GM23338 (cell line): ENCODE results near the gene CACTIN. TPM values are rescaled to one million over a fixed set of nuclear protein-coding genes. Genes with fewer than 3 reads are reported as not detected.

Source experiments
- ATAC-seq: fragments of 200-7000 bp; cut with Tn5 transposase; 3 replicates; pipeline ENCODE4 v1.9.1; 2020
- DNase-seq: peaks from one replicate; pipeline ENCODE4 v3.0.0-alpha.2; 2015; ENCODE audit warnings: low spot score
- H2AFZ ChIP-seq: fragments of 200-600 bp; sonication (generic); 2 replicates; pipeline ENCODE4 v1.8.0; 2016; ENCODE audit warnings: antibody characterized with exemption, mild to moderate bottlenecking, moderate library complexity
- H3F3A ChIP-seq: fragments of 200-600 bp; sonication (generic); replicated peaks from 2 replicates; pipeline ENCODE4 v1.8.0; 2017; ENCODE audit warnings: antibody characterized with exemption, mixed run types, low read depth
- H3K27ac ChIP-seq: fragments of 200-600 bp; sonication (generic); 2 replicates; pipeline ENCODE4 v1.6.1; 2016; ENCODE audit warnings: low read depth
- H3K27me3 ChIP-seq: fragments of 200-600 bp; sonication (generic); 2 replicates; pipeline ENCODE4 v1.8.0; 2016; ENCODE audit warnings: mild to moderate bottlenecking, mixed run types, moderate library complexity; ENCODE audit not compliant: insufficient read depth
- H3K36me3 ChIP-seq: fragments of 200-600 bp; sonication (generic); 2 replicates; pipeline ENCODE4 v1.8.0; 2016; ENCODE audit warnings: mild to moderate bottlenecking; ENCODE audit not compliant: insufficient read depth
- H3K4me1 ChIP-seq: fragments of 200-600 bp; sonication (generic); 2 replicates; pipeline ENCODE4 v1.8.0; 2016; ENCODE audit warnings: mild to moderate bottlenecking, moderate library complexity; ENCODE audit not compliant: insufficient read depth
- H3K4me2 ChIP-seq: fragments of 200-600 bp; sonication (generic); 2 replicates; pipeline ENCODE4 v1.7.1; 2017; ENCODE audit warnings: mixed run types
- H3K4me3 ChIP-seq: fragments of 200-600 bp; sonication (generic); 2 replicates; pipeline ENCODE4 v1.6.1; 2016; ENCODE audit warnings: mixed run types
- H3K79me2 ChIP-seq: fragments of 200-600 bp; sonication (generic); replicated peaks from 2 replicates; pipeline ENCODE4 v1.8.0; 2017; ENCODE audit warnings: mild to moderate bottlenecking; ENCODE audit not compliant: insufficient read depth
- H3K9me2 ChIP-seq: fragments of 200-600 bp; sonication (generic); 2 replicates; pipeline ENCODE4 v1.8.0; 2017; ENCODE audit not compliant: insufficient read depth
- H4K20me1 ChIP-seq: fragments of 200-600 bp; sonication (generic); replicated peaks from 2 replicates; pipeline ENCODE4 v1.8.0; 2017; ENCODE audit warnings: mild to moderate bottlenecking; ENCODE audit not compliant: insufficient read depth
- H3K27ac Mint-ChIP-seq: 2 replicates; pipeline ENCODE4 v1.8.0; 2020; ENCODE audit warnings: inconsistent platforms, mild to moderate bottlenecking, moderate library complexity, mixed read lengths
- H3K27me3 Mint-ChIP-seq: 3 replicates; pipeline ENCODE4 v1.8.0; 2022; ENCODE audit warnings: low read depth, mild to moderate bottlenecking, moderate library complexity, mixed read lengths, inconsistent platforms; ENCODE audit not compliant: insufficient read depth, poor library complexity
- H3K36me3 Mint-ChIP-seq: 3 replicates; pipeline ENCODE4 v1.8.0; 2021; ENCODE audit warnings: low read depth, mild to moderate bottlenecking, inconsistent platforms, moderate library complexity, mixed read lengths
- H3K4me1 Mint-ChIP-seq: 3 replicates; pipeline ENCODE4 v1.8.0; 2020; ENCODE audit warnings: mild to moderate bottlenecking, inconsistent platforms, mixed read lengths
- H3K4me3 Mint-ChIP-seq: 3 replicates; pipeline ENCODE4 v1.8.0; 2021; ENCODE audit warnings: moderate library complexity, mild to moderate bottlenecking, inconsistent platforms, mixed read lengths
- H3K9me3 Mint-ChIP-seq: 3 replicates; pipeline ENCODE4 v1.8.0; 2020; ENCODE audit warnings: moderate library complexity, mild to moderate bottlenecking, inconsistent platforms, mixed read lengths
- CREB1 ChIP-seq: fragments of 250-450 bp; sonication (Bioruptor Pico); IDR thresholded peaks from 2 replicates; pipeline ENCODE4 v1.5.0; 2020; ENCODE audit warnings: low read depth, mild to moderate bottlenecking, moderate library complexity
- CTCF ChIP-seq, 2 experiments: fragments of 200-600 bp in 1 of 2; sonication (generic) in 1 of 2; conservative IDR thresholded peaks; 2 replicates each; pipeline versions ENCODE4 v1.5.1 to v1.6.1; 2016 to 2017; ENCODE audit warnings: antibody characterized with exemption in 2 of 2, low read depth in 2 of 2, mild to moderate bottlenecking in 2 of 2, moderate library complexity in 1 of 2
- ETS1 ChIP-seq: IDR thresholded peaks from 2 replicates; pipeline ENCODE4 v1.6.1; 2016; ENCODE audit warnings: antibody characterized with exemption
- EZH2 ChIP-seq: fragments of 200-600 bp; sonication (generic); IDR thresholded peaks from one replicate; pipeline ENCODE4 v1.8.0; 2017; ENCODE audit warnings: antibody characterized with exemption, mild to moderate bottlenecking, low read depth; ENCODE audit not compliant: unreplicated experiment
- EZH2phosphoT487 ChIP-seq: fragments of 200-600 bp; sonication (generic); IDR thresholded peaks from one replicate; pipeline ENCODE4 v1.8.1; 2018; ENCODE audit warnings: antibody characterized with exemption; ENCODE audit not compliant: unreplicated experiment
- JUNB ChIP-seq: IDR thresholded peaks from one replicate; pipeline ENCODE4 v1.6.1; 2016; ENCODE audit warnings: antibody characterized with exemption; ENCODE audit not compliant: unreplicated experiment
- NANOG ChIP-seq: IDR thresholded peaks from 2 replicates; pipeline ENCODE4 v1.6.1; 2016; ENCODE audit warnings: antibody characterized with exemption, borderline replicate concordance
- POLR2AphosphoS5 ChIP-seq: IDR thresholded peaks from 2 replicates; pipeline ENCODE4 v1.6.1; 2016; ENCODE audit warnings: antibody characterized with exemption, low read depth
- REST ChIP-seq: IDR thresholded peaks from one replicate; pipeline ENCODE4 v1.6.1; 2018; ENCODE audit warnings: antibody characterized with exemption; ENCODE audit not compliant: unreplicated experiment
- STAT1 ChIP-seq: IDR thresholded peaks from one replicate; pipeline ENCODE4 v1.6.1; 2016; ENCODE audit warnings: antibody characterized with exemption; ENCODE audit not compliant: unreplicated experiment
- ZNF114 ChIP-seq: fragments of 250-450 bp; sonication (Bioruptor Pico); IDR thresholded peaks from 2 replicates; pipeline ENCODE4 v1.5.0; 2020; ENCODE audit warnings: mild to moderate bottlenecking, moderate library complexity
- ZNF331 ChIP-seq: fragments of 250-450 bp; sonication (Bioruptor Pico); IDR thresholded peaks from 2 replicates; pipeline ENCODE4 v1.5.0; 2020; ENCODE audit warnings: low read depth, mild to moderate bottlenecking, moderate library complexity
- ZNF462 ChIP-seq: fragments of 250-450 bp; sonication (Bioruptor Pico); IDR thresholded peaks from 2 replicates; pipeline ENCODE4 v1.5.0; 2020; ENCODE audit warnings: mild to moderate bottlenecking, moderate library complexity
- polyA plus RNA-seq: library from polyadenylated mRNA; unstranded; fragments of >200 nt; fragmentation: Nextera tagmentation; extraction: Ambion mirVana; gene quantifications from 2 replicates; pipeline ENCODE4 v1.2.1, GENCODE V29; 2016
- total RNA-seq: library from RNA; depleted of rRNA; stranded (reverse); fragments of >200 nt; shearing (Covaris generic); gene quantifications from 2 replicates; pipeline ENCODE4 v1.2.3, GENCODE V29; 2014

The CACTIN gene
- total and polyA plus RNA-seq, 2 experiments from 2014 or later, result 14.3 to 47.4 TPM

- H4K20me1 ChIP-seq, result no peaks in the 10 kb centered on the region; the same call in 1 of the 2 replicates
- no peaks in the 10 kb centered on the region for H3F3A ChIP-seq
- peaks cover 2% of the 10 kb centered on the region for H3K27me3 Mint-ChIP-seq
- ATAC-seq (no peak), DNase-seq (no peak)
- no peaks in the 10 kb centered on the region for H3K4me1 Mint-ChIP-seq
- H3K4me2 ChIP-seq, result no peak overlapping the region
- no peaks in the 10 kb centered on the region for H3K9me3 Mint-ChIP-seq
- TF ChIP-seq JUNB (no peak), ZNF114 (no peak), CREB1 (CRISPR knock-in tag) (no peak), CTCF (conservative IDR thresholded peaks at IDR 0.05; ENCODE audit: low read depth in 2 of 2) (no peak), EZH2phosphoT487 (no peak), NANOG (no peak), POLR2AphosphoS5 (no peak), STAT1 (no peak), EZH2 (no peak), REST (no peak), ZNF462 (CRISPR knock-in tag) (no peak), ETS1 (no peak), ZNF331 (CRISPR knock-in tag) (no peak)
- H3K27ac Mint-ChIP-seq, result no peak overlapping the region
- no peaks in the 10 kb centered on the region for H3K4me1 ChIP-seq
- no peaks in the 10 kb centered on the region for H3K79me2 ChIP-seq
- no peak overlapping the region for H3K4me3 ChIP-seq
- H3K36me3 ChIP-seq, result no peaks in the 10 kb centered on the region; the same call in 1 of the 2 replicates
- H3K9me2 ChIP-seq, result no peaks in the 10 kb centered on the region
- H3K4me3 Mint-ChIP-seq, result no peak overlapping the region
- no peak overlapping the region for H2AFZ ChIP-seq
- H3K27ac ChIP-seq, result no peak overlapping the region
- H3K36me3 Mint-ChIP-seq, result peaks cover 6% of the 10 kb centered on the region
- no peaks in the 10 kb centered on the region for H3K27me3 ChIP-seq
Observed at GRCh38 chr19:3644351-3645066, 17.9 kb upstream of the CACTIN start.
